ENCODE results near the gene PRKN. TPM values are rescaled to one million over a fixed set of nuclear protein-coding genes. Genes with fewer than 3 reads are reported as not detected.

PRKN gene
- polyA plus RNA-seq, 6 donors from 2014 or later, result 1.4 to 9.3 (median 3.6) TPM

- Mint-ChIP-seq H3K27me3 (no peaks in the 10 kb centered on the region), H3K4me3 (peak overlapping the region in 1 of 8 donors; percentile 8), H3K36me3 (no peaks in the 10 kb centered on the region), H3K27ac (peak overlapping the region in 1 of 6 donors; percentile 30), H3K4me1 (no peaks in the 10 kb centered on the region), H3K9me3 (peaks cover 0 to 4% (median 1%) of the 10 kb centered on the region in 7 donors)
- DNase-seq (no peak), ATAC-seq (ENCODE audit: low read depth in 2 of 2) (no peak)
Observed at GRCh38 chr6:161736326-161736725, 991.2 kb downstream of the PRKN start.

- no peaks in the 10 kb centered on the region for H3K4me1 Mint-ChIP-seq
- no peak overlapping the region for H3K4me3 Mint-ChIP-seq
- peaks cover 4 to 17% (median 9%) of the 10 kb centered on the region in 7 donors for H3K9me3 Mint-ChIP-seq
- peaks cover 0 to 5% of the 10 kb centered on the region in 2 donors for H3K36me3 Mint-ChIP-seq
- DNase-seq, result no peak
- no peaks in the 10 kb centered on the region for H3K27me3 Mint-ChIP-seq
- no peak overlapping the region for H3K27ac Mint-ChIP-seq
- ATAC-seq (ENCODE audit: low read depth in 2 of 2), result no peak
Observed at GRCh38 chr6:161732594-161732993, 995.0 kb downstream of the PRKN start.

GRCh38 chr6:161727083-161727833 lies 1000.3 kb downstream of the PRKN start:
- no peak overlapping the region for H3K4me3 Mint-ChIP-seq
- H3K9me3 Mint-ChIP-seq, result peaks cover 4 to 13% (median 9%) of the 10 kb centered on the region in 7 donors
- ATAC-seq (ENCODE audit: low read depth in 2 of 2) (no peak), DNase-seq (no peak)
- no peaks in the 10 kb centered on the region for H3K4me1 Mint-ChIP-seq
- H3K36me3 Mint-ChIP-seq, result peaks cover 0 to 5% of the 10 kb centered on the region in 2 donors
- H3K27me3 Mint-ChIP-seq, result no peaks in the 10 kb centered on the region
- H3K27ac Mint-ChIP-seq, result no peak overlapping the region

GRCh38 chr6:161722394-161722793 lies 1005.2 kb downstream of the PRKN start:
- no peak for ATAC-seq (ENCODE audit: low read depth in 2 of 2)

GRCh38 chr6:161721511-161721910 lies 1006.1 kb downstream of the PRKN start:
- H3K27me3 Mint-ChIP-seq, result no peaks in the 10 kb centered on the region
- peaks cover 0 to 3% (median 0%) of the 10 kb centered on the region in 7 donors for H3K9me3 Mint-ChIP-seq
- ATAC-seq (ENCODE audit: low read depth in 2 of 2) (no peak), DNase-seq (no peak)
- peaks cover 0 to 2% of the 10 kb centered on the region in 2 donors for H3K36me3 Mint-ChIP-seq
- H3K4me3 Mint-ChIP-seq, result no peak overlapping the region
- H3K4me1 Mint-ChIP-seq, result no peaks in the 10 kb centered on the region
- no peak overlapping the region for H3K27ac Mint-ChIP-seq

More at GRCh38 chr6:161722394-161722793, 1005.2 kb downstream of the PRKN start:
- H3K27me3 Mint-ChIP-seq, result no peaks in the 10 kb centered on the region
- H3K36me3 Mint-ChIP-seq, result no peaks in the 10 kb centered on the region
- H3K4me3 Mint-ChIP-seq, result no peak overlapping the region
- H3K27ac Mint-ChIP-seq, result no peak overlapping the region
- no peak for DNase-seq
- H3K9me3 Mint-ChIP-seq, result no peaks in the 10 kb centered on the region
- no peaks in the 10 kb centered on the region for H3K4me1 Mint-ChIP-seq

- Mint-ChIP-seq H3K27ac (no peak overlapping the region), H3K36me3 (peaks cover 0 to 13% of the 10 kb centered on the region in 2 donors), H3K27me3 (no peaks in the 10 kb centered on the region), H3K9me3 (peaks cover 0 to 9% (median 0%) of the 10 kb centered on the region in 7 donors), H3K4me3 (no peak overlapping the region), H3K4me1 (no peaks in the 10 kb centered on the region)
- DNase-seq (no peak), ATAC-seq (ENCODE audit: low read depth in 2 of 2) (no peak)
Observed at GRCh38 chr6:161716176-161716575, 1011.4 kb downstream of the PRKN start.

- Mint-ChIP-seq H3K27ac (no peak overlapping the region), H3K9me3 (peaks cover 0 to 6% (median 0%) of the 10 kb centered on the region in 7 donors), H3K27me3 (no peaks in the 10 kb centered on the region), H3K36me3 (peaks cover 0 to 13% of the 10 kb centered on the region in 2 donors), H3K4me3 (no peak overlapping the region), H3K4me1 (no peaks in the 10 kb centered on the region)
- ATAC-seq (ENCODE audit: low read depth in 2 of 2) (no peak), DNase-seq (no peak)
Observed at GRCh38 chr6:161711938-161712337, 1015.6 kb downstream of the PRKN start.

GRCh38 chr6:161711515-161711914 lies 1016.1 kb downstream of the PRKN start:
- no peak for ATAC-seq (ENCODE audit: low read depth in 2 of 2)

GRCh38 chr6:161710698-161711097 lies 1016.9 kb downstream of the PRKN start:
- Mint-ChIP-seq H3K36me3 (peaks cover 0 to 9% of the 10 kb centered on the region in 2 donors), H3K9me3 (peaks cover 0 to 9% (median 2%) of the 10 kb centered on the region in 7 donors), H3K4me1 (no peaks in the 10 kb centered on the region), H3K27me3 (no peaks in the 10 kb centered on the region), H3K4me3 (no peak overlapping the region), H3K27ac (no peak overlapping the region)
- ATAC-seq (ENCODE audit: low read depth in 2 of 2), result no peak
- DNase-seq, result no peak

More at GRCh38 chr6:161711515-161711914, 1016.1 kb downstream of the PRKN start:
- H3K27me3 Mint-ChIP-seq, result no peaks in the 10 kb centered on the region
- H3K4me1 Mint-ChIP-seq, result no peaks in the 10 kb centered on the region
- peaks cover 0 to 6% (median 0%) of the 10 kb centered on the region in 7 donors for H3K9me3 Mint-ChIP-seq
- H3K27ac Mint-ChIP-seq, result no peak overlapping the region
- H3K4me3 Mint-ChIP-seq, result no peak overlapping the region
- no peak for DNase-seq
- H3K36me3 Mint-ChIP-seq, result peaks cover 0 to 11% of the 10 kb centered on the region in 2 donors

- H3K36me3 Mint-ChIP-seq, result no peaks in the 10 kb centered on the region
- H3K27me3 Mint-ChIP-seq, result peaks cover 0 to 4% (median 0%) of the 10 kb centered on the region in 3 donors
- no peaks in the 10 kb centered on the region for H3K4me1 Mint-ChIP-seq
- ATAC-seq (ENCODE audit: low read depth in 2 of 2) (no peak), DNase-seq (no peak)
- no peak overlapping the region for H3K4me3 Mint-ChIP-seq
- H3K9me3 Mint-ChIP-seq, result peaks cover 0 to 15% (median 3%) of the 10 kb centered on the region in 7 donors
- H3K27ac Mint-ChIP-seq, result no peak overlapping the region
Observed at GRCh38 chr6:161701056-161701455, 1026.5 kb downstream of the PRKN start.

- no peak for ATAC-seq (ENCODE audit: low read depth in 2 of 2)
- Mint-ChIP-seq H3K4me3 (no peak overlapping the region), H3K36me3 (no peaks in the 10 kb centered on the region), H3K4me1 (no peaks in the 10 kb centered on the region), H3K27me3 (no peaks in the 10 kb centered on the region), H3K9me3 (peaks cover 0 to 6% (median 0%) of the 10 kb centered on the region in 7 donors), H3K27ac (no peak overlapping the region)
- DNase-seq, result no peak
Observed at GRCh38 chr6:161696801-161697200, 1030.8 kb downstream of the PRKN start.

GRCh38 chr6:161694995-161695394 lies 1032.6 kb downstream of the PRKN start:
- Mint-ChIP-seq H3K36me3 (no peaks in the 10 kb centered on the region), H3K27me3 (no peaks in the 10 kb centered on the region), H3K4me1 (no peaks in the 10 kb centered on the region), H3K27ac (no peak overlapping the region), H3K9me3 (peaks cover 0 to 7% (median 0%) of the 10 kb centered on the region in 7 donors), H3K4me3 (no peak overlapping the region)
- no peak for ATAC-seq (ENCODE audit: low read depth in 2 of 2)
- no peak for DNase-seq

- Mint-ChIP-seq H3K27ac (no peak overlapping the region), H3K4me3 (no peak overlapping the region), H3K27me3 (peaks cover 0 to 4% (median 0%) of the 10 kb centered on the region in 3 donors), H3K9me3 (peaks cover 0 to 9% (median 0%) of the 10 kb centered on the region in 7 donors), H3K36me3 (no peaks in the 10 kb centered on the region), H3K4me1 (no peaks in the 10 kb centered on the region)
- ATAC-seq (ENCODE audit: low read depth in 2 of 2) (no peak), DNase-seq (no peak)
Observed at GRCh38 chr6:161686655-161687054, 1040.9 kb downstream of the PRKN start.

GRCh38 chr6:161684731-161685475 lies 1042.7 kb downstream of the PRKN start:
- Mint-ChIP-seq H3K9me3 (peaks cover 0 to 5% (median 0%) of the 10 kb centered on the region in 7 donors), H3K27me3 (peaks cover 0 to 4% (median 0%) of the 10 kb centered on the region in 3 donors), H3K27ac (no peak overlapping the region), H3K36me3 (no peaks in the 10 kb centered on the region), H3K4me3 (no peak overlapping the region), H3K4me1 (no peaks in the 10 kb centered on the region)
- DNase-seq (no peak), ATAC-seq (ENCODE audit: low read depth in 2 of 2) (no peak)

Measured in naive B cell (primary cell).